ENCODE measurements around the gene ROR1.

DNA sequence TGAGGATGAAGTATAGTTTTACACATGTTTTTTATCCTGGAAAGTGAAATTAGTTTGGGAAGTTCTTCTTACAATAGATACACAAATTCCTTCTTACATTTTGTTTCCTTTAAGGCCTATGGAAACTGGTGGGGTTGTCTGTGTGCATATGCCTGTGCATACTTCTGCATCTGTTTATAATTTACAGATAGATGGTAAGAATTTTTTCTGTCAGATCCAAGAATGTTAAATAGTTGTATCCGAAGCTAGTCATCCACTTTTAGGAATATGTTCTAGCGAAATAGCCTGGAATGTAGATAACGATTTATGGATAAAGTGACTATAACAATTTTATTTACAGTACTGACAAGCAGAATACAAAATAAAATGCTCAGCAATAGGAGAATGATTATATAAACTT lies 194.1 kb downstream of the ROR1 start:
- TF ChIP-seq EZH2 (IDR thresholded peaks at IDR 0.05), result no peak
- TF ChIP-seq POLR2AphosphoS5 (IDR thresholded peaks at IDR 0.05; ENCODE audit: borderline replicate concordance, low read depth, low read length), result no peak
- no peak for TF ChIP-seq FOXP2 (optimal IDR thresholded peaks at IDR 0.05; ENCODE audit: control extremely low read depth, extremely low read length, insufficient read depth)

Data from SK-N-MC (cell line).